Stomach (tissue), 4 donors: Measurements from ENCODE around the gene KCNAB1.

Experiments
- EP300 ChIP-seq: sonication (generic); formaldehyde crosslinking; IDR thresholded peaks from one replicate; pipeline ENCODE4 v1.6.1; 2017; ENCODE audit warnings: antibody characterized with exemption
- POLR2A ChIP-seq, 4 donors: fragments of 450-650 bp; IDR thresholded peaks; one replicate each; pipeline ENCODE4 v1.6.1; 2016; ENCODE audit warnings: antibody characterized with exemption in 4 of 4, control low read depth in 2 of 4, mild to moderate bottlenecking in 1 of 4, moderate library complexity in 1 of 4
- POLR2AphosphoS5 ChIP-seq, 3 donors: sonication (generic); formaldehyde crosslinking; IDR thresholded peaks; one replicate each; pipeline ENCODE4 v1.6.1; 2016; ENCODE audit warnings: antibody characterized with exemption in 3 of 3
- TF ChIP-seq, protein P1 (sequence below), 7 experiments: fragments of 450-650 bp in 4 of 7; fragments of 200-600 bp in 3 of 7; sonication (generic) in 3 of 7; IDR thresholded peaks; one replicate each; pipeline ENCODE4 v1.5.1; 2016 to 2019; ENCODE audit warnings: antibody characterized with exemption in 7 of 7, control low read depth in 2 of 7, mild to moderate bottlenecking in 1 of 7

DNA sequence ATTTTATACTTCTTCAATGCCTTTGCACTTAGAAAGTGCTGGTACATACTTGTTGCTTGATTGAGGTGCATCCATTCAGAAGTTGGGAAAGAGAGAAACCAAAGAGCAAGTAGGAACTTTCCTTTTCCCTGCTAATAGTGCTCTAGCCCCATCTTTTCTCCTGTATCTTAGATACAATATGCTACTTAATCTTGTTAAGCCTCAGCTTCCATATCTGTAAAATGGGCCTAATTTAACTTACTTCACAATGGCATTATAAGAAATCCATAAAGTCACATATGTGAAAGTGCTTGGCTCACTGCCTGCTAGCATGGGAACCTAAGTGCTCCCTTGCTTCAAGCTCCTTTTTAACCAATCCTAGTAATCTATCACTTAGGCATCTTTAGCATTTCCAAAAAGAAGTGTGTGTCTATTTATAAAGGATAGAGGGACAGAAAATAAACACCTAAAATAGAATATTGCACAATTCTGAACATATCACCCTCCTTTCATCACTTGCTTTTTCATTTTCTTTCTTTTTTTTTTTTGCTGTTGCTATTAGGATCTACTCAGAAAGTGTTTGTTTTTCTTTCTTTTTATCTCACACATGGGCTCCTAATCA, 28.1 kb downstream of the KCNAB1 start:
- TF ChIP-seq, protein P1, sequence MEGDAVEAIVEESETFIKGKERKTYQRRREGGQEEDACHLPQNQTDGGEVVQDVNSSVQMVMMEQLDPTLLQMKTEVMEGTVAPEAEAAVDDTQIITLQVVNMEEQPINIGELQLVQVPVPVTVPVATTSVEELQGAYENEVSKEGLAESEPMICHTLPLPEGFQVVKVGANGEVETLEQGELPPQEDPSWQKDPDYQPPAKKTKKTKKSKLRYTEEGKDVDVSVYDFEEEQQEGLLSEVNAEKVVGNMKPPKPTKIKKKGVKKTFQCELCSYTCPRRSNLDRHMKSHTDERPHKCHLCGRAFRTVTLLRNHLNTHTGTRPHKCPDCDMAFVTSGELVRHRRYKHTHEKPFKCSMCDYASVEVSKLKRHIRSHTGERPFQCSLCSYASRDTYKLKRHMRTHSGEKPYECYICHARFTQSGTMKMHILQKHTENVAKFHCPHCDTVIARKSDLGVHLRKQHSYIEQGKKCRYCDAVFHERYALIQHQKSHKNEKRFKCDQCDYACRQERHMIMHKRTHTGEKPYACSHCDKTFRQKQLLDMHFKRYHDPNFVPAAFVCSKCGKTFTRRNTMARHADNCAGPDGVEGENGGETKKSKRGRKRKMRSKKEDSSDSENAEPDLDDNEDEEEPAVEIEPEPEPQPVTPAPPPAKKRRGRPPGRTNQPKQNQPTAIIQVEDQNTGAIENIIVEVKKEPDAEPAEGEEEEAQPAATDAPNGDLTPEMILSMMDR (IDR thresholded peaks at IDR 0.05): no peak
- TF ChIP-seq POLR2A (IDR thresholded peaks at IDR 0.05): no peak
- TF ChIP-seq POLR2AphosphoS5 (IDR thresholded peaks at IDR 0.05): no peak
- TF ChIP-seq EP300: no peak
